Activated CD4-positive, alpha-beta T cell treated with anti-CD3 and anti-CD28 coated beads for 24 hours (primary cell): ENCODE results near the gene CD274.

ENCODE experiments used
- DNase-seq, 2 donors: peaks; one replicate each; pipeline ENCODE4 v3.0.0-alpha.2; 2020; ENCODE audit warnings: low read depth in 2 of 2

The CD274 gene

DNA sequence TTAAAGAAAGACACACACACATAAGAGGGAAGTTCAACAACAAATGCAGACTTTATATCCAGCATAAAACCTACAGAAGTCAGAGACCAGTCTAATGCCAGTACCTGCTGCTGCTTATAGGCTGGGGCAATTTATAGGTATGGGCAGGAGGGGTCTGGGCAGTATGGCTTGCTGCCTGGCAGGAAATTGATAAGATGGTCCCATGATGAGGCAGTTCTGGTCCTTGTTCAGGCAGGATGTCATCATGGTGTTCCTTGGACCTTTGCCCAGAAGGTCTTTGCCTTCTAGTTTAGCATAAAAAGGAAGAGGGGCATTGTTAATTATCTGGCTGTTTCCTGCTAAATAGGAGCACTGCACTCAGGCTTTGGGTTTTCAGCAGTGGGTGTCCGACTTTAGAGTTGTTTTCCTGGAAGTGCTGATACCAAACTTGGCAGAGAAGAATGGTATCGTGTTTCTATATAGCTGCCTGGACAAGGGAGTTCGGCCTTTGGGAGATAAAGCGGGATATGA lies 49.6 kb downstream of the CD274 start:
- no peak for DNase-seq

GRCh38 chr9:5500441-5501235 lies 50.3 kb downstream of the CD274 start:
- no peak for DNase-seq

DNA sequence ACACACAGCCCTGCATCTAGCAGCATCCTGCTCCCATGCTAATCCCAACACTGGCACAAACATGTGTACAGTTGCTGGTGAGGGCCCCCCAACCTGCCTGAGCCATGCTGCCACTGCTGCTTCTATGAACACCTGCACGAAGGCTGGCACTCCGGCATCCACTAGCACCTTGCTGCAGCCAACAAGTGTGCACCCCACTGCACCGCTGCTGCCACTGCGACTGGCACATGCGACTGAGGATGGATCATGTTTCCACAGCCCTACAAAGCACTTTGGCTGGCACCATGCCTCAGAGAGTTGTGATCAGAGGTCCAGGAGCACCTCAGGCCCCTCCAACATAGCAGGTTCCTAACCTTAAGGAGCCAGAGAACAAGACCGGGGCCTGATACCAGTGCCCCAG lies 52.2 kb downstream of the CD274 start:
- no peak for DNase-seq

- DNase-seq, result no peak
Observed at GRCh38 chr9:5509573-5509972, 59.2 kb downstream of the CD274 start.

- DNase-seq, result peak; percentile 34 to 41
Observed at GRCh38 chr9:5510360-5510931, 60.1 kb downstream of the CD274 start, which contains the start of gene PDCD1LG2. Gene PDCD1LG2 (plus strand): TSS chr9:5510531. CDS start chr9:5522547, 12,016 bp downstream.

DNA sequence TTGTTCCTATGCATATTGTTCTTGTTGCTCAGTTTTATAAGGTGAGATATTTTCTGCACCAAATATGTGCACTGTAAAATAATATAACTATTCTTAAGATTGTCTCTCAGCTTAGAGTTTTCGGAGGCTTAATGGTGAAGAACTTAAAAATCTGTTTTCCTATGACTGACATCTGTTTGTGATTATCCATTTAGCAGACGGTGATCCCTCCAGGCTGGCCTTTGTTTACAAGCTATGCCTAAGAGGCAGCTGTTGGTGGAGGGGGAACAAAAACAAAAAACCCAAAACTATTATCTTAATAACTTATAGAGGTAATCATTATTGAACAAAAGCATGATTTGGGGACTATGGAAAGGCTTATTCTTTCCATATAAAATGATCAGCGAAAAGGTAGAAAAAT lies 60.6 kb downstream of the CD274 start:
- DNase-seq, result no peak

GRCh38 chr9:5511476-5511875 lies 61.1 kb downstream of the CD274 start:
- no peak for DNase-seq

DNA sequence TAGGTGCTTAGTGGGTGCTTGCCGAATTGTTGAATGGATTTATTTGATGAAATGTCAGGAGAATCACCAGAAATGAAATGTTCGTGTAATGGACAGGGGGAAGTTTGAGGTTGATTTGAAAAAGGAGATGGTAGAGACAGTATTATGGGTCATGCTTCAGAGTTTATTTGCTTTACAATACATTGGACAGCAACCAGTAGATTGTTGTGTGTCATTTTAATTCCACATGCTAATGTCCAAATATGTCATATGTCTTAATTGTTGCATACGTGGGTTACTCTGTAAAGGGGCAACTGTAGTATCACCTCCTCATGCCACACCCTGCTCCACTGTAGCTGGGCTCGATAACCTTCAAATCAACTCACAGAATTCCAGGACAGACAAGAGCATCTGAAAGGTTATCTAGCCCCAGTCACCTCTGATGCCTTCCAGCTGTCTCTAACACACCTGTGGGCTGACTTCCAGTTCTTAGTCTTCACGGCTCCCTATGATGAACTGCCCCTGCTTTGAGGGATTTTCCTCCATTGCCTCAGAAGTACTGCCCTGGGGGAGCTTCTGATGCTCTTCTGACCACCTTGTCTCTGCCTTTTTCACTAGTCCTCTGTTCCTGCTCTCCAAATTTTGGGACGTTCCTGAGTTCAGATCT lies 61.7 kb downstream of the CD274 start:
- DNase-seq, result no peak

GRCh38 chr9:5512658-5513452 lies 62.5 kb downstream of the CD274 start:
- no peak for DNase-seq

DNA sequence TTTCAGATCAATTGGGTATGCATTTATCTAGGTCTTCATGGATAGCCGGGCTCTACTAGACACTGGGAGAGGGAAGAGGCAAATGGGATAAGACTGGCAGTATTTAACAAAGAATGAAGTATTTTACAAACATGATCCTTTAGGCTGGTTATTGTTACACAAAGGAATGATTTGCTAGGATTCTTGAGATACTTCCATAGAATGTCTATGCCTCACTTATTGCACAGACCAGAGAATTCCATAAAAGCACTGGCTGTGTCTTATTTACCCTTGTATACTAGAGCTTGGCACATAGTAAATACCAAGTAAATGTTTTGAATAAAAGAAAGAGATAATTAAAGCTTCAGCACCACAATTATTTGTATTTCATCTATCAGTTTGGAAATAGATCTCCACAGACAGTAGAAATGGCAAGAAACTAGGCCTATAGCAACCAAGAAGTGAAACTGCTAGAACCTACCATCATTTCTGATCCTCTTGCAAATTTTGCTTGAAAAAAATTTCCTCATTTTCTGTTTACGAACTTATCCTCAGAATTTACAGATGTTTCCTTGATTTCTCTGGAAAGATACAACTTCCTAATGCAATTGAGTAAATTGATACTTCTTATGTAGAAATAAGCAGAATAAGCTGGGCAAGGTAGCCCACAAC lies 63.7 kb downstream of the CD274 start:
- no peak for DNase-seq

DNA sequence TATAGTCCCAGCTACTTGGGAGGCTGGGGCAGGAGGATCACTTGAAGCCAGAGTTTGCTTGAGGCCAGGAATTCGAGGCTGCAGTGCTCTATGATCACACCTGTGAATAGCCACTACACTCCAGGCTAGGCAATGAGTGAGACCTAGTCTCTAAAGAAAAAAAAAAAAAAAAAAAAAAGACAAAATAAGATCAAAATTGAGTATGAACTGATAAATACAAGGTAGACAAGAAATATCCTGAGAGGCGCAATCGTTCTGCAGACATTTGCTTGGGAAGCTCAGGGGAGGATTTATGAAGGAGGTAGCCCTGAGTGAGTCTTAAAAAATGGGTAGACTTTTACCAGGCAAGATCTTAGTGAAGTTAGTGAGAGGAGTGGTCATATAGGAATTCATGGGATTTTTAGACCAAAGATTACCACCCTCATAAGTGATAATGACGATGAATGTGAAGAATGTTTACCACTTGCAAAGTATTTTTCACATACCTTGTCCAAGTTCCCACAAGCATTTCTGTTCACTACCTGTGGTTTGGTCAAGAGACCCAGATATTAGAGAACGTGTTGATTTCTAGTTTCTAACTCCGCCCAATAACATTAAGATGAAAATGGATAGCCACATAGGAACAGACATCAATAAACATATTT lies 64.4 kb downstream of the CD274 start:
- no peak for DNase-seq

DNA sequence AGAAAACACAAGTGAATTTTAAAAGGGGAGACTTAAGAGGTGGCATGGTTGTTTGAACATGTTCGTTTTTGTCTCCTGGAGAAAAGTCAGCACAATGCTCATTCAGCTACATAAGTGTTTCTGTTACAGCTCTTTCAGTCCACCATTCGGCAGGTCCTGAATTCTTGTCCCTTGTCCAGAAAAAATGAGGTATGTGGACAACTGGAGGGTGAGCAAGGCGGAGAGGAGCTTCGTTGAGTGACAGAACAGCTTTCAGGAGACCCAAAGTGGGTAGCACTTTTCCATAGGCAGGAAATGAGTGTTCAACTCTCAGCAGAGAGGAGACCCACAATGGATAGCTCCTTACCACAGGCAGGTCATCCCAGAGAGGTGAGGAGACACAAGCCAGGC lies 64.9 kb downstream of the CD274 start:
- DNase-seq, result no peak

- no peak for DNase-seq
Observed at GRCh38 chr9:5516453-5517220, 66.3 kb downstream of the CD274 start.

DNA sequence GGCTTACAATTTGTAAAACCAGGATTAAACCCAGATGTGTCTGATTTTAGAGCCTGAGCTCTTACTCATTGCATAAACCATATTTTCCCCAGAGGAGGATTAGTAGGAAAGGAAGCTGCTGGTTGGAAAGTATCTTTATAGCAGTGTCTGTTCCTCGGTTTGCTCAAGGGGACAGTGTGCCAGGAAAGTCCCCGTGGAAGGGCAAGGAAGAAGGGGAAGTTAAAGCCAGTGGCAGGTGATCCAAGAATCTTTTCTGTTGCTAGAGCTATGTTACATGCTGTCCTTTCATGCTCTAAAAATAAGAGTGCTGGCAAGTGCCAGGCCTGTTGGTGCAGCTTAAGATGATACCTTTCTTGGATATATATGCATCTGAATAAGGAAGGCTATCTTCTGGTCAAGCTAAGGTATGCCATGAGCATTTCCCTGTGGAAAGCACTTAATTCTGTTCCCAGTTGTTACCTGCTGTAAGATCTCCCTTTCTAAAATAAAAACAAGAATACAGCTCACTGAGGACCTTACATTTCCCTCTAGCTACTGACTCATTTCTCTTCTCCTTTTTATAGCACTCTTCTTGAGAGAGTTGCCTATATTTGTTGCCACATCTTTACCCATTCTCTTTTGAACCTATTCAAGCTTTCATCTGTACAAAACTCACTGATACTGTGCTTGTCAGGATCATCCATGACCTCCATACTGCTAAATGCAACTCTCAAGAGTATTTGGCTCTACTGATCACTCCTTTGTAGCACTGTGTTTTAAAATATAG lies 68.0 kb downstream of the CD274 start:
- DNase-seq, result no peak

DNA sequence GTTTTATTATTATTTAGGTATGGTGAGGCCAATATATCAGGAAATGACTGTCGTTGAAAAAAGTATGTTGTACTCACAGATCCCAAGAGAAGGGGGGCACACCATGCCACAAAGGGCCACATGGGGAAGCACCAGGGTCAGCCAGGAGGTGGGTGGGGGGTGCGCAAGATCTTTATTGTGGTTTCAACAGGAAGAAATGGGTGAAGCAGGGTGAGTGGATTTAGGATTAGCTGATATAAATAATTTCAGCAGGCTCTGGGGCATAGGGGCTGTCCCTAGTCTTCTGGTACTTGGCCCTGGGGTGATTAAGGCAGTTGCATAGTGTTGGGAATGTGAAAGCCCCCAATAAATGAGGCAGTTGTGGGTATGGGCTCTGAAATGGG lies 68.6 kb downstream of the CD274 start:
- peak in 1 of 2 donors; percentile 32 for DNase-seq
